Brain microvascular endothelial cell (primary cell): ENCODE measurements around the gene DKC1.
A peak's percentile ranks its signal among the peaks of the same experiment; 100 is the strongest.

Experiments used
- DNase-seq: peaks from one replicate; pipeline ENCODE4 v3.0.0-alpha.2; 2020
- H3K27ac ChIP-seq: fragments of 250-450 bp; sonication (Bioruptor Pico); 2 replicates; pipeline ENCODE4 v1.5.1; 2020; ENCODE audit warnings: mild to moderate bottlenecking, moderate library complexity
- H3K27me3 ChIP-seq: fragments of 250-450 bp; sonication (Bioruptor Pico); replicated peaks from 2 replicates; pipeline ENCODE4 v1.5.1; 2020; ENCODE audit warnings: mild to moderate bottlenecking
- H3K36me3 ChIP-seq: fragments of 250-450 bp; sonication (Bioruptor Pico); replicated peaks from 2 replicates; pipeline ENCODE4 v1.5.1; 2020; ENCODE audit warnings: mild to moderate bottlenecking
- H3K4me3 ChIP-seq: 2 replicates; pipeline ENCODE4 v1.5.1; 2011; ENCODE audit warnings: low read depth, mild to moderate bottlenecking, control low read depth, low read length, moderate library complexity
- in situ Hi-C: cut with HindIII; loops from 2 replicates; pipeline ENCODE4 v1.10.0; 2017; ENCODE audit warnings: low sequenced_read_pairs, low pct_ligation_motif_present
- TF ChIP-seq, protein P1 (sequence below): IDR thresholded peaks from 2 replicates; pipeline ENCODE4 v1.5.1; 2011; ENCODE audit warnings: low read depth, mild to moderate bottlenecking, moderate library complexity, low read length, control low read depth, inconsistent platforms; ENCODE audit errors: missing control alignments

DKC1 gene

DNA sequence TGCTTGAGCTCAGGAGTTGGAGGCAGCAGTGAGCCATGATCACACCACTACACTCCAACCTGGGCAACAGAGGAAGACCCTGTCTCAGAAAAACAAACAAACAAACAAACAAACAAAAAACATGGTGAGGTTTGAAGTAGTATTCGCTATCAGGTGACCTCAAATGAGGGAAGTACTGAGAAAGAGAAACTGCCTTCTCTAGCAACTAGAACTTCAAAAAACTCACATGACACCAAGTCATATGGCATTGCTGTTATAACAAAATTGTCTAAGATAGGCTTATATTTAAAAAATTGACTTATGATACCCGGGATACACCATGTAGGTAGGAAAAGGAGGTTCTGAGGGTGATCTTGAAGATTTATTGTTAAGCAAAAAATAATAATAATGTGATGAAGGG is 32.4 kb downstream of the DKC1 start:
- Histone ChIP-seq H3K4me3 (no peak overlapping the region), H3K27me3 (no peaks in the 10 kb centered on the region), H3K27ac (no peak overlapping the region), H3K36me3 (no peaks in the 10 kb centered on the region)
- TF ChIP-seq, protein P1, sequence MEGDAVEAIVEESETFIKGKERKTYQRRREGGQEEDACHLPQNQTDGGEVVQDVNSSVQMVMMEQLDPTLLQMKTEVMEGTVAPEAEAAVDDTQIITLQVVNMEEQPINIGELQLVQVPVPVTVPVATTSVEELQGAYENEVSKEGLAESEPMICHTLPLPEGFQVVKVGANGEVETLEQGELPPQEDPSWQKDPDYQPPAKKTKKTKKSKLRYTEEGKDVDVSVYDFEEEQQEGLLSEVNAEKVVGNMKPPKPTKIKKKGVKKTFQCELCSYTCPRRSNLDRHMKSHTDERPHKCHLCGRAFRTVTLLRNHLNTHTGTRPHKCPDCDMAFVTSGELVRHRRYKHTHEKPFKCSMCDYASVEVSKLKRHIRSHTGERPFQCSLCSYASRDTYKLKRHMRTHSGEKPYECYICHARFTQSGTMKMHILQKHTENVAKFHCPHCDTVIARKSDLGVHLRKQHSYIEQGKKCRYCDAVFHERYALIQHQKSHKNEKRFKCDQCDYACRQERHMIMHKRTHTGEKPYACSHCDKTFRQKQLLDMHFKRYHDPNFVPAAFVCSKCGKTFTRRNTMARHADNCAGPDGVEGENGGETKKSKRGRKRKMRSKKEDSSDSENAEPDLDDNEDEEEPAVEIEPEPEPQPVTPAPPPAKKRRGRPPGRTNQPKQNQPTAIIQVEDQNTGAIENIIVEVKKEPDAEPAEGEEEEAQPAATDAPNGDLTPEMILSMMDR: no peak
- in situ Hi-C loops: no loop called here
- no peak for DNase-seq

DNA sequence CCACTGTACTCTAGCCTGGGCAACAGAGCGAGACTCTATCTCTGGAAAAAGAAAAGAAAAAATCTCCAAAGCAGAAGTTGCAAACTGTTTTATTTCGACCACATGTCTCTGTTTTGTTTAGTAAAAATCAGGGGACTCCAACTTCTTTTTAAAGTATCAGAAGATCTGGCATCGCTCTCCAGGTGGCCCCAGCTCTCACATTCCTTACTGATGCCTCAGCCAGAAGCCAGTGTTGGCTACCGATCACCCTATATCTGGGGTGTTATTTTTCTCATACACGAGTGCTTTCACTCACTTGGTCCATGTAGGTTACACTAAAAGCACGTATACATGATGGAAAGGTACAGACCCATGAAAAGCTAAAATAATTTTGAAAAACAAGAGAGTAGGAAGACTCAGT is 34.3 kb downstream of the DKC1 start:
- Histone ChIP-seq H3K27ac (no peak overlapping the region), H3K36me3 (no peaks in the 10 kb centered on the region), H3K4me3 (no peak overlapping the region), H3K27me3 (no peaks in the 10 kb centered on the region)
- in situ Hi-C loops: no loop called here
- DNase-seq: peak; percentile 19
- TF ChIP-seq, protein P1: no peak

DNA sequence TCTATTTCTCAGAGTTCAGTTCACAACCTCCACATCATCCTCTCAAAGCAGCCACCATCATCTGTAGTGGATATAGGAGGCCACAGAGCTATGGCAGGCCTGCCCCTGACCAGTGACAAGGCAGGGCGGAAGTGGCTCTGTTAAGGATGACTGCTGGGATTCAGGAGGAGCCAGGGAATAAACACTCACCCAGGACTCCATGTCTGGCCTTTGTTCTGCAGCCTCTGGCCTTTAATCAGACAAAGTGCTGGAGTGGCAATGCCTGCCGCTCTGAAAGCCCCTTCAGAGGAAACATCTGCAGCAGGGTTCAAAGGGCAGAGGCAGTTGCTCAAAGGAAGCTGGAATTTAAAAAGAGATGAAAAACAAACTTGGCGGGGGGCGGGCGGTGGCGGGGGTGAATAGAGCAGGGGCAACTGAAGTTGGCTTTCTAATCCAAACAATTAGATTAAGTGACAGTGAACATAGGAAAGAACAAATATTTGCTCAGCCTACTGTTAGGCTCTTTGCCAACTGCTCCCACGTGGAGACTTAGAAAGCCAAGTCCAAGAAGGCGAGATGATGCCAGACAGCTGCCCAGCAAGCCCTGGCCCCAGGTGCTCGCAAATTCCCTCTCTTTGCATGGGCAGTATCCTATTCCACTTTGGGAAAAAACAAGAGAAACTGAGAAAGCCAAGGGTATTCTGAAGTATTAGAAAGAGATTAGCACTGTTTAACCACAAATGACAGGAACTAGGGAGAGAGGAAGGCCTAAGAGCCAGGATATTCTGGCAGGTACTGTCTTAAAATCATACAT is 37.1 kb downstream of the DKC1 start:
- Histone ChIP-seq H3K27ac (peak overlapping the region; percentile 84), H3K4me3 (no peak overlapping the region), H3K27me3 (no peaks in the 10 kb centered on the region), H3K36me3 (no peaks in the 10 kb centered on the region)
- no peak for DNase-seq
- in situ Hi-C loops: no loop called here
- TF ChIP-seq, protein P1: no peak

DNA sequence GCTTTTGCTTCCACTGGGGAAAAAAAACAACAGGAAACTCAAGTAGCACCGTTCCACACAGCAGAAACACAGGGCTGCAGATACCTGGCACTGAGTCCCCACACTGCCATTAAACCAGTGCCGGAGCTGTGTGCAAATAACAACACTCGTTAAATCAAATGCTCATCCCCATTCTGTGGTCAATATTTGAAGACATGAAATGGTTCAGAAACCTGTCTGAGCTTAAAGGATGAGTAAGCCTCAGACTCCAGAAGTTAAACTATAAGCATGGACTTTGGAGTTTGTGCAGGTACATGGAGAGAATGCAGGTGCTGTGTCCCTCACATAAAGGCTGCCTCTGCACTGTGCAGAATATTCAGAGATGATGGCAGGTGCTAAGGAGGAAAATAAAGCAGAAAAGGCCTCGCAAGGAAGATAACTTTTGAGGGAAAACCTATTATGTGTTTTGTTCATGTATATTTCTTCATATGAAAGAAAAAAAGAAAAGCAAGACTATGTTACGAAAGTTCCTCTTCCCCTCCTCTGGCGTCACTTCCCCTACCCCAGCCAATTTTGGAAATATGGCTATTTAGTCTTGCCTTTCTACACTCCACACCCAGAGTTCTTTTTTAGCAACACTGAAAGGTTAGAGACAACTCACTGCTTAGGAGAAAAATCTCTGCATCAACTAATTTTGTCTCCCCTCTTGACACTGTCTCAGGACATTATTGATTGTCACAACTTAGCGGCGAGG is 38.0 kb downstream of the DKC1 start:
- in situ Hi-C loops: no loop called here
- Histone ChIP-seq H3K27ac (no peak overlapping the region), H3K27me3 (no peaks in the 10 kb centered on the region), H3K36me3 (no peaks in the 10 kb centered on the region), H3K4me3 (no peak overlapping the region)
- no peak for DNase-seq
- TF ChIP-seq, protein P1: no peak

DNA sequence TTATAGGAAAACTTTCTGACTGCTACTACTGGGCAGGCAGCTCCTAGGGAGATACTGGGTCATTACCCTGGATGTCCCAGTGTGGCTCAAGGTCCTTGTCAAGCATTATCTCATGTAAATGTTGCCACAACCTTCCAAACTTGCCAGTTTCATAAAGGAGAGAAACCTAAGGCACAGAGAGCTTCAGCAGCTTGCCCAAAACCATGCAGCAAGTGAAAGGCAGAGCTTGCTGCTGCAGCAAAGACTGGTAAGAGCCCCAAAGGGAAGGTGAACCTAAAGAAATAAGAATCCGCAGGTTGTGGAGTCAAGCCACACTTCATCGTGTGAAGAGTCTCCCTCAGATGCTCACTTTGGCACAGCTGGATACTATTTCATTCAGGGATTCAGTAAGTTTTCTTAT is 40.3 kb downstream of the DKC1 start:
- no peak overlapping the region for H3K27ac ChIP-seq
- H3K4me3 ChIP-seq: no peak overlapping the region
- TF ChIP-seq, protein P1: no peak
- no peak for DNase-seq
- no peaks in the 10 kb centered on the region for H3K36me3 ChIP-seq
- H3K27me3 ChIP-seq: no peaks in the 10 kb centered on the region
- in situ Hi-C loops: no loop called here
